HCT116 (cell line): ENCODE measurements around the gene RASGEF1B. TPM values are rescaled to one million over a fixed set of nuclear protein-coding genes. Genes with fewer than 3 reads are reported as not detected.

Source experiments
- ATAC-seq: fragments of 200-7000 bp; cut with Tn5 transposase; 2 replicates; pipeline ENCODE4 v1.9.1; 2020; ENCODE audit warnings: mild to moderate bottlenecking, moderate library complexity
- BruUV-seq: library from RNA; stranded (reverse); fragments of 400-500 nt; replicated peaks from 2 replicates; lab custom pipeline; 2021; lab: Mats Ljungman, UMichigan
- CTCF ChIA-PET: fragments of 300-600 bp; sonication (Branson Sonifier 250); formaldehyde crosslinking; loops from one replicate; lab custom pipeline; 2021; ENCODE audit warnings: antibody characterized with exemption; lab: Charles Lee
- POLR2A ChIA-PET: fragments of 300-600, 350-600 bp; sonication (Branson Sonifier 250); formaldehyde crosslinking; loops from one replicate; lab custom pipeline; 2021; ENCODE audit warnings: antibody characterized with exemption; lab: Charles Lee
- RAD21 ChIA-PET, 2 experiments: fragments of 300-600 bp; sonication (Branson Sonifier 250); formaldehyde crosslinking; loops; one replicate each; lab custom pipeline; 2023; ENCODE audit warnings: low total read pairs in 2 of 2; ENCODE audit not compliant: uncharacterized antibody in 2 of 2, unreplicated experiment in 2 of 2, low non-redundant PET in 1 of 2; lab: Charles Lee
- DNase-seq: peaks from one replicate; pipeline ENCODE4 v3.0.0-alpha.2; 2010; ENCODE audit warnings: low read depth, low spot score
- H2AFZ ChIP-seq: fragments of 200-600 bp; shearing (Covaris generic), sonication (generic); 2 replicates; pipeline ENCODE4 v1.6.1; 2017; ENCODE audit warnings: low read depth, mixed run types, mixed read lengths, antibody characterized with exemption, low read length; ENCODE audit not compliant: poor library complexity, severe bottlenecking
- H3K27ac ChIP-seq: 2 replicates; pipeline ENCODE4 v1.5.1; 2012; ENCODE audit warnings: low read depth, low read length
- H3K27me3 ChIP-seq: fragments of 200-600 bp; sonication (generic); 2 replicates; pipeline ENCODE4 v1.6.1; 2016; ENCODE audit warnings: mixed run types, low read length, mixed read lengths; ENCODE audit not compliant: insufficient read depth
- H3K36me3 ChIP-seq, 2 experiments: fragments of 200-500 bp in 1 of 2; fragments of 200-600 bp in 1 of 2; sonication (Bioruptor generic) in 1 of 2; sonication (generic) in 1 of 2; 2 replicates each; pipeline versions ENCODE4 v1.5.1 to v1.6.1; 2014 to 2016; ENCODE audit warnings: low read length in 2 of 2, inconsistent platforms in 1 of 2, mixed read lengths in 1 of 2, mixed run types in 1 of 2; ENCODE audit not compliant: insufficient read depth in 2 of 2, control insufficient read depth in 1 of 2
- H3K4me1 ChIP-seq, 2 experiments: fragments of 200-600 bp in 1 of 2; sonication (generic) in 1 of 2; 2 replicates each; pipeline versions ENCODE4 v1.5.1 to v1.6.1; 2012 to 2017; ENCODE audit warnings: low read length in 2 of 2, inconsistent platforms in 1 of 2, mild to moderate bottlenecking in 1 of 2, mixed read lengths in 1 of 2, mixed run types in 1 of 2, moderate library complexity in 1 of 2; ENCODE audit not compliant: insufficient read depth in 2 of 2, control insufficient read depth in 1 of 2
- H3K4me2 ChIP-seq: fragments of 200-600 bp; sonication (generic); 2 replicates; pipeline ENCODE4 v1.6.1; 2017; ENCODE audit warnings: mixed run types, low read length, mixed read lengths
- H3K4me3 ChIP-seq, 2 experiments: fragments of 200-600 bp in 1 of 2; sonication (generic) in 1 of 2; replicated peaks in 1 of 2; 2 replicates each; pipeline ENCODE4 v1.5.1; 2011 to 2016; ENCODE audit warnings: low read length in 2 of 2, control low read depth in 1 of 2, low read depth in 1 of 2, mild to moderate bottlenecking in 1 of 2, mixed read lengths in 1 of 2, mixed run types in 1 of 2
- H3K79me2 ChIP-seq: fragments of 200-600 bp; sonication (generic); 2 replicates; pipeline ENCODE4 v1.6.1; 2017; ENCODE audit warnings: mild to moderate bottlenecking, mixed run types, low read length, moderate library complexity, mixed read lengths; ENCODE audit not compliant: insufficient read depth
- H3K9ac ChIP-seq: fragments of 200-600 bp; sonication (generic); 2 replicates; pipeline ENCODE4 v1.6.1; 2016; ENCODE audit warnings: low read length, mixed read lengths
- H3K9me2 ChIP-seq: fragments of 200-600 bp; sonication (generic), shearing (Covaris generic); 2 replicates; pipeline ENCODE4 v1.6.1; 2017; ENCODE audit warnings: mixed run types, mild to moderate bottlenecking, moderate library complexity; ENCODE audit not compliant: insufficient read depth
- H3K9me3 ChIP-seq, 2 experiments: fragments of 200-500 bp in 1 of 2; fragments of 200-600 bp in 1 of 2; sonication (Bioruptor generic) in 1 of 2; sonication (generic) in 1 of 2; 2 replicates each; pipeline ENCODE4 v1.6.1; 2014 to 2017; ENCODE audit warnings: low read length in 2 of 2, mixed read lengths in 2 of 2, inconsistent platforms in 1 of 2, low read depth in 1 of 2, mild to moderate bottlenecking in 1 of 2, mixed run types in 1 of 2, moderate library complexity in 1 of 2; ENCODE audit not compliant: control insufficient read depth in 1 of 2, insufficient read depth in 1 of 2
- H4K20me1 ChIP-seq: fragments of 200-600 bp; sonication (generic), shearing (Covaris generic); 2 replicates; pipeline ENCODE4 v1.6.1; 2017; ENCODE audit warnings: mixed run types, mild to moderate bottlenecking, moderate library complexity; ENCODE audit not compliant: insufficient read depth
- ATF3 ChIP-seq: IDR thresholded peaks from 2 replicates; pipeline ENCODE4 v1.6.1; 2012
- CBX3 ChIP-seq: IDR thresholded peaks from 2 replicates; pipeline ENCODE4 v1.6.1; 2012; ENCODE audit warnings: low read depth
- CEBPB ChIP-seq: IDR thresholded peaks from 2 replicates; pipeline ENCODE4 v1.6.1; 2012; ENCODE audit warnings: low read depth
- EGR1 ChIP-seq: IDR thresholded peaks from 2 replicates; pipeline ENCODE4 v1.6.1; 2012; ENCODE audit warnings: low read depth
- FOSL1 ChIP-seq: IDR thresholded peaks from 2 replicates; pipeline ENCODE4 v1.6.1; 2012; ENCODE audit warnings: low read depth
- MAX ChIP-seq: IDR thresholded peaks from 2 replicates; pipeline ENCODE4 v1.6.1; 2012
- POLR2A ChIP-seq: IDR thresholded peaks from 2 replicates; pipeline ENCODE4 v1.7.0; 2011; ENCODE audit warnings: borderline replicate concordance; ENCODE audit not compliant: insufficient read depth, insufficient read length; ENCODE audit errors: extremely low read depth
- RAD21 ChIP-seq: IDR thresholded peaks from 2 replicates; pipeline ENCODE4 v1.6.1; 2012; ENCODE audit warnings: low read depth, mild to moderate bottlenecking
- REST ChIP-seq: IDR thresholded peaks from 2 replicates; pipeline ENCODE4 v1.6.1; 2012; ENCODE audit warnings: low read depth
- SP1 ChIP-seq: IDR thresholded peaks from 2 replicates; pipeline ENCODE4 v1.6.1; 2012; ENCODE audit warnings: low read depth
- SRF ChIP-seq: IDR thresholded peaks from 2 replicates; pipeline ENCODE4 v1.6.1; 2012; ENCODE audit warnings: low read depth
- TCF7L2 ChIP-seq: IDR thresholded peaks from 2 replicates; pipeline ENCODE4 v1.7.0; 2011; ENCODE audit warnings: borderline replicate concordance, inconsistent platforms; ENCODE audit not compliant: insufficient read depth, insufficient read length; ENCODE audit errors: extremely low read depth
- YY1 ChIP-seq: IDR thresholded peaks from 2 replicates; pipeline ENCODE4 v1.6.1; 2011; ENCODE audit warnings: low read length, low read depth, moderate library complexity, mild to moderate bottlenecking; ENCODE audit not compliant: insufficient replicate concordance; ENCODE audit errors: extremely low read depth
- ZFX ChIP-seq: fragments of 450-650 bp; IDR thresholded peaks from 2 replicates; pipeline ENCODE4 v1.6.1; 2017
- ZNF274 ChIP-seq: fragments of 200-500 bp; sonication (Bioruptor generic); IDR thresholded peaks from 2 replicates; pipeline ENCODE4 v1.6.1; 2014; ENCODE audit warnings: mild to moderate bottlenecking, low read depth, low read length, inconsistent platforms
- intact Hi-C: fragments of 100-400 bp; cut with micrococcal nuclease; formaldehyde crosslinking; loops from 2 replicates; pipeline ENCODE4 v1.10.0; 2022
- total RNA-seq: library from RNA; stranded (reverse); gene quantifications from one replicate; pipeline ENCODE4 v1.2.1, GENCODE V29; 2021; ENCODE audit not compliant: unreplicated experiment

Gene RASGEF1B
- total RNA-seq, 1 experiment from 2014 or later, result 0.25 TPM

- Histone ChIP-seq H3K27me3 (peaks cover 17% of the 10 kb centered on the region), H4K20me1 (no peaks in the 10 kb centered on the region), H3K27ac (no peak overlapping the region), H2AFZ (no peak overlapping the region), H3K9me2 (no peaks in the 10 kb centered on the region), H3K4me1 (no peaks in the 10 kb centered on the region), H3K79me2 (no peaks in the 10 kb centered on the region), H3K9ac (no peak overlapping the region), H3K9me3 (no peaks in the 10 kb centered on the region), H3K36me3 (no peaks in the 10 kb centered on the region), H3K4me3 (no peak overlapping the region)
- POLR2A ChIA-PET, result interaction anchor here (0.5 kb wide), 1 partner anchor 13 kb away, joined by 3 read pairs; no protein-coding TSS in a partner anchor
- RAD21 ChIA-PET, result no interaction called here
- CTCF ChIA-PET, result no interaction called here
- no TSS peak for BruUV-seq
- DNase-seq (no peak), ATAC-seq (no peak)
- TF ChIP-seq CBX3 (no peak), EGR1 (no peak), ATF3 (no peak), ZNF274 (no peak), RAD21 (no peak), ZFX (no peak)
- TF ChIP-seq, all 23 proteins: peak for 0
- H3K4me2 ChIP-seq, result no peak overlapping the region
- intact Hi-C loops, result no loop called here
Measured at GRCh38 chr4:81512001-81512756, 40.5 kb upstream of the RASGEF1B start.

GRCh38 chr4:81510643-81511178 lies 39.0 kb upstream of the RASGEF1B start:
- H3K9me3 ChIP-seq, result no peaks in the 10 kb centered on the region
- BruUV-seq, result no TSS peak
- ChIA-PET POLR2A (no interaction called here), CTCF (no interaction called here), RAD21 (no interaction called here)
- H4K20me1 ChIP-seq, result no peaks in the 10 kb centered on the region
- no peaks in the 10 kb centered on the region for H3K79me2 ChIP-seq
- no peak overlapping the region for H3K9ac ChIP-seq
- H2AFZ ChIP-seq, result no peak overlapping the region
- DNase-seq (no peak), ATAC-seq (no peak)
- H3K27me3 ChIP-seq, result peaks cover 17% of the 10 kb centered on the region
- intact Hi-C loops, result no loop called here
- H3K4me3 ChIP-seq, result no peak overlapping the region
- no peaks in the 10 kb centered on the region for H3K36me3 ChIP-seq
- no peak overlapping the region for H3K4me2 ChIP-seq
- no peaks in the 10 kb centered on the region for H3K4me1 ChIP-seq
- H3K9me2 ChIP-seq, result no peaks in the 10 kb centered on the region
- no peak overlapping the region for H3K27ac ChIP-seq
- no peak for TF ChIP-seq TCF7L2
- no peak for TF ChIP-seq RAD21
- no peak for TF ChIP-seq FOSL1
- TF ChIP-seq SP1, result no peak
- TF ChIP-seq POLR2A, result no peak
- TF ChIP-seq SRF, result no peak
- TF ChIP-seq CEBPB, result no peak
- no peak for TF ChIP-seq REST
- TF ChIP-seq ATF3, result no peak
- no peak for TF ChIP-seq MAX
- TF ChIP-seq YY1, result no peak
- TF ChIP-seq CBX3, result no peak
